ENCODE data around the gene TNFSF4.

- TF ChIP-seq POLR2AphosphoS5 (IDR thresholded peaks at IDR 0.05) (no peak), POLR2A (IDR thresholded peaks at IDR 0.05) (no peak)
- TF ChIP-seq, protein P1, sequence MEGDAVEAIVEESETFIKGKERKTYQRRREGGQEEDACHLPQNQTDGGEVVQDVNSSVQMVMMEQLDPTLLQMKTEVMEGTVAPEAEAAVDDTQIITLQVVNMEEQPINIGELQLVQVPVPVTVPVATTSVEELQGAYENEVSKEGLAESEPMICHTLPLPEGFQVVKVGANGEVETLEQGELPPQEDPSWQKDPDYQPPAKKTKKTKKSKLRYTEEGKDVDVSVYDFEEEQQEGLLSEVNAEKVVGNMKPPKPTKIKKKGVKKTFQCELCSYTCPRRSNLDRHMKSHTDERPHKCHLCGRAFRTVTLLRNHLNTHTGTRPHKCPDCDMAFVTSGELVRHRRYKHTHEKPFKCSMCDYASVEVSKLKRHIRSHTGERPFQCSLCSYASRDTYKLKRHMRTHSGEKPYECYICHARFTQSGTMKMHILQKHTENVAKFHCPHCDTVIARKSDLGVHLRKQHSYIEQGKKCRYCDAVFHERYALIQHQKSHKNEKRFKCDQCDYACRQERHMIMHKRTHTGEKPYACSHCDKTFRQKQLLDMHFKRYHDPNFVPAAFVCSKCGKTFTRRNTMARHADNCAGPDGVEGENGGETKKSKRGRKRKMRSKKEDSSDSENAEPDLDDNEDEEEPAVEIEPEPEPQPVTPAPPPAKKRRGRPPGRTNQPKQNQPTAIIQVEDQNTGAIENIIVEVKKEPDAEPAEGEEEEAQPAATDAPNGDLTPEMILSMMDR (IDR thresholded peaks at IDR 0.05) = no peak
These were observed 56.3 kb downstream of the TNFSF4 start for GRCh38 chr1:173150795-173151194.
